PC-9 (cell line): ENCODE measurements around the gene PYDC1. TPM values are rescaled to one million over a fixed set of nuclear protein-coding genes. Genes with fewer than 3 reads are reported as not detected.

Experiments used
- BruUV-seq: library from RNA; stranded (reverse); fragments of 400-500 nt; replicated peaks from 2 replicates; lab custom pipeline; 2021; lab: Mats Ljungman, UMichigan
- CTCF ChIA-PET: fragments of 300-600 bp; sonication (Branson Sonifier 250); formaldehyde crosslinking; loops from one replicate; lab custom pipeline; 2022; ENCODE audit warnings: antibody characterized with exemption; lab: Charles Lee
- POLR2A ChIA-PET: fragments of 300-600 bp; sonication (Branson Sonifier 250); formaldehyde crosslinking; loops from one replicate; lab custom pipeline; 2022; ENCODE audit warnings: antibody characterized with exemption; ENCODE audit not compliant: unreplicated experiment; lab: Charles Lee
- DNase-seq, 2 experiments: peaks; one replicate each; pipeline versions ENCODE4 v3.0.0 to v3.0.0-alpha.2; 2015 to 2022; ENCODE audit warnings: mixed read lengths in 1 of 2
- H2AFZ ChIP-seq: fragments of 200-600 bp; sonication (generic); 2 replicates; pipeline ENCODE4 v1.8.1; 2017; ENCODE audit warnings: antibody characterized with exemption
- H3F3A ChIP-seq: fragments of 200-600 bp; sonication (generic); 2 replicates; pipeline ENCODE4 v1.8.1; 2017; ENCODE audit warnings: antibody characterized with exemption, mild to moderate bottlenecking, low read depth; ENCODE audit not compliant: insufficient read depth
- H3K27ac ChIP-seq: fragments of 200-600 bp; sonication (generic); 2 replicates; pipeline ENCODE4 v1.6.1; 2016; ENCODE audit warnings: mixed run types
- H3K27me3 ChIP-seq: fragments of 200-600 bp; sonication (generic); 2 replicates; pipeline ENCODE4 v1.6.1; 2016; ENCODE audit warnings: low read depth, mixed run types; ENCODE audit not compliant: insufficient read depth
- H3K36me3 ChIP-seq: fragments of 200-600 bp; sonication (generic); 2 replicates; pipeline ENCODE4 v1.6.1; 2016; ENCODE audit warnings: low read depth, mixed run types
- H3K4me1 ChIP-seq: fragments of 200-600 bp; sonication (generic); replicated peaks from 2 replicates; pipeline ENCODE4 v1.6.1; 2016; ENCODE audit warnings: mixed run types; ENCODE audit not compliant: insufficient read depth
- H3K4me2 ChIP-seq: fragments of 200-600 bp; sonication (generic); 2 replicates; pipeline ENCODE4 v1.6.1; 2017; ENCODE audit warnings: mixed run types
- H3K4me3 ChIP-seq: fragments of 200-600 bp; sonication (generic); 2 replicates; pipeline ENCODE4 v1.6.1; 2016; ENCODE audit warnings: mixed run types
- H3K79me2 ChIP-seq: fragments of 200-600 bp; sonication (generic); 2 replicates; pipeline ENCODE4 v1.6.1; 2017; ENCODE audit warnings: low read depth, mixed run types
- H3K9me2 ChIP-seq: fragments of 200-600 bp; sonication (generic); 2 replicates; pipeline ENCODE4 v1.8.1; 2017; ENCODE audit warnings: mild to moderate bottlenecking; ENCODE audit not compliant: insufficient read depth
- H3K9me3 ChIP-seq: fragments of 200-600 bp; sonication (generic); 2 replicates; pipeline ENCODE4 v1.8.1; 2016; ENCODE audit warnings: low read depth; ENCODE audit not compliant: insufficient read depth
- H4K20me1 ChIP-seq: fragments of 200-600 bp; sonication (generic); 2 replicates; pipeline ENCODE4 v1.8.1; 2017; ENCODE audit not compliant: insufficient read depth
- CTCF ChIP-seq: fragments of 200-600 bp; sonication (generic); conservative IDR thresholded peaks from 2 replicates; pipeline ENCODE4 v1.6.1; 2017; ENCODE audit warnings: mixed run types, antibody characterized with exemption, mild to moderate bottlenecking, moderate library complexity
- EZH2 ChIP-seq: fragments of 200-600 bp; sonication (generic); IDR thresholded peaks from 2 replicates; pipeline ENCODE4 v1.8.0; 2017; ENCODE audit warnings: antibody characterized with exemption, low read depth
- intact Hi-C: fragments of 100-400 bp; cut with micrococcal nuclease; formaldehyde crosslinking; loops from one replicate; pipeline ENCODE4 v1.10.0; 2022; ENCODE audit not compliant: unreplicated experiment
- total RNA-seq: library from RNA; stranded (reverse); gene quantifications from 2 replicates; pipeline ENCODE4 v1.2.3, GENCODE V29; 2021

The PYDC1 gene
- total RNA-seq, 1 experiment from 2014 or later, result not detected

- intact Hi-C loops, result no loop called here
- no peak overlapping the region for H2AFZ ChIP-seq
- no peaks in the 10 kb centered on the region for H3K9me3 ChIP-seq
- POLR2A ChIA-PET, result interaction anchor here (0.6 to 0.8 kb wide), 3 partner anchors 15 to 372 kb away, joined by 3 to 6 read pairs (median 4); no protein-coding TSS in a partner anchor
- CTCF ChIA-PET, result no interaction called here
- no TSS peak for BruUV-seq
- H3K9me2 ChIP-seq, result no peaks in the 10 kb centered on the region
- H3K79me2 ChIP-seq, result peaks cover 84% of the 10 kb centered on the region
- peaks cover 99% of the 10 kb centered on the region for H3F3A ChIP-seq
- peaks cover 97% of the 10 kb centered on the region for H3K36me3 ChIP-seq
- no peak for TF ChIP-seq EZH2
- no peak for TF ChIP-seq CTCF
- H3K4me3 ChIP-seq, result no peak overlapping the region
- no peak overlapping the region for H3K27ac ChIP-seq
- H3K4me2 ChIP-seq, result no peak overlapping the region
- peaks cover 97% of the 10 kb centered on the region for H4K20me1 ChIP-seq
- no peak for DNase-seq
- H3K27me3 ChIP-seq, result no peaks in the 10 kb centered on the region
- H3K4me1 ChIP-seq, result peaks cover 9% of the 10 kb centered on the region
Observed at GRCh38 chr16:31186930-31187807, 29.8 kb downstream of the PYDC1 start.

GRCh38 chr16:31186176-31186575 is 30.8 kb downstream of the PYDC1 start:
- Histone ChIP-seq H4K20me1 (peaks cover 99% of the 10 kb centered on the region), H3K27ac (no peak overlapping the region)

GRCh38 chr16:31185339-31185738 is 31.6 kb downstream of the PYDC1 start:
- no peak overlapping the region for H3K4me2 ChIP-seq
- H3K4me3 ChIP-seq, result no peak overlapping the region
- H3K79me2 ChIP-seq, result peaks cover 99% of the 10 kb centered on the region
- peaks cover 16% of the 10 kb centered on the region for H3K4me1 ChIP-seq
- BruUV-seq, result no TSS peak
- H4K20me1 ChIP-seq, result peaks cover 100% of the 10 kb centered on the region
- H3F3A ChIP-seq, result peaks cover 89% of the 10 kb centered on the region
- H2AFZ ChIP-seq, result no peak overlapping the region
- CTCF ChIA-PET, result no interaction called here
- H3K27ac ChIP-seq, result no peak overlapping the region
- no peaks in the 10 kb centered on the region for H3K9me3 ChIP-seq
- no peaks in the 10 kb centered on the region for H3K27me3 ChIP-seq
- H3K36me3 ChIP-seq, result peaks cover 89% of the 10 kb centered on the region
- TF ChIP-seq EZH2 (no peak), CTCF (no peak)
- POLR2A ChIA-PET, result no interaction called here
- intact Hi-C loops, result no loop called here
- no peak for DNase-seq
- H3K9me2 ChIP-seq, result no peaks in the 10 kb centered on the region

More at GRCh38 chr16:31186176-31186575, 30.8 kb downstream of the PYDC1 start:
- no peak for DNase-seq
- ChIA-PET POLR2A (no interaction called here), CTCF (no interaction called here)
- peaks cover 16% of the 10 kb centered on the region for H3K4me1 ChIP-seq
- H2AFZ ChIP-seq, result no peak overlapping the region
- H3K4me3 ChIP-seq, result no peak overlapping the region
- no peak for TF ChIP-seq EZH2
- peaks cover 97% of the 10 kb centered on the region for H3K36me3 ChIP-seq
- intact Hi-C loops, result no loop called here
- H3K9me3 ChIP-seq, result no peaks in the 10 kb centered on the region
- H3K9me2 ChIP-seq, result no peaks in the 10 kb centered on the region
- no peaks in the 10 kb centered on the region for H3K27me3 ChIP-seq
- no TSS peak for BruUV-seq
- no peak overlapping the region for H3K4me2 ChIP-seq
- peaks cover 94% of the 10 kb centered on the region for H3F3A ChIP-seq
- H3K79me2 ChIP-seq, result peaks cover 94% of the 10 kb centered on the region
